ENCODE measurements around the gene KCNB1.

Gene KCNB1

DNA sequence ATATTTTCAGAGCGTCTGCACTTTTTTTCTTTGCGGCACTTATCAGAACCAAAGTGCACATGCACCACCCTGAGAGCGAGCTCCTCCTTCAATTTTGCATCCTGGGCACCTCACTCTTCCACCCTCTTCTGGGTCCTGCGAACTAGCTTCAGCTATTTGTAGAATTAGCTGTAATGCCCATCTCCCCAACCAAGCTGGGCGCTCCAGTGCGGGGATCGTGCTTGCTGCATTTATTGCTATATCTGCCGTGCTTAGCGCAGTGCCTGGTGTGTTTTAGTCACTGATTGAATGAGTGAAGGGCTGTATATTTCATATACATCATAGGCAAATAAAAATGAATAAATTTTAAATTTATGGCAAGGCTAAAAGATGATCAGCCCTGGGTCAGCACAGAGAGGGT lies 75.8 kb downstream of the KCNB1 start:
- TF ChIP-seq, protein P1, sequence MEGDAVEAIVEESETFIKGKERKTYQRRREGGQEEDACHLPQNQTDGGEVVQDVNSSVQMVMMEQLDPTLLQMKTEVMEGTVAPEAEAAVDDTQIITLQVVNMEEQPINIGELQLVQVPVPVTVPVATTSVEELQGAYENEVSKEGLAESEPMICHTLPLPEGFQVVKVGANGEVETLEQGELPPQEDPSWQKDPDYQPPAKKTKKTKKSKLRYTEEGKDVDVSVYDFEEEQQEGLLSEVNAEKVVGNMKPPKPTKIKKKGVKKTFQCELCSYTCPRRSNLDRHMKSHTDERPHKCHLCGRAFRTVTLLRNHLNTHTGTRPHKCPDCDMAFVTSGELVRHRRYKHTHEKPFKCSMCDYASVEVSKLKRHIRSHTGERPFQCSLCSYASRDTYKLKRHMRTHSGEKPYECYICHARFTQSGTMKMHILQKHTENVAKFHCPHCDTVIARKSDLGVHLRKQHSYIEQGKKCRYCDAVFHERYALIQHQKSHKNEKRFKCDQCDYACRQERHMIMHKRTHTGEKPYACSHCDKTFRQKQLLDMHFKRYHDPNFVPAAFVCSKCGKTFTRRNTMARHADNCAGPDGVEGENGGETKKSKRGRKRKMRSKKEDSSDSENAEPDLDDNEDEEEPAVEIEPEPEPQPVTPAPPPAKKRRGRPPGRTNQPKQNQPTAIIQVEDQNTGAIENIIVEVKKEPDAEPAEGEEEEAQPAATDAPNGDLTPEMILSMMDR (IDR thresholded peaks at IDR 0.05) = no peak

DNA sequence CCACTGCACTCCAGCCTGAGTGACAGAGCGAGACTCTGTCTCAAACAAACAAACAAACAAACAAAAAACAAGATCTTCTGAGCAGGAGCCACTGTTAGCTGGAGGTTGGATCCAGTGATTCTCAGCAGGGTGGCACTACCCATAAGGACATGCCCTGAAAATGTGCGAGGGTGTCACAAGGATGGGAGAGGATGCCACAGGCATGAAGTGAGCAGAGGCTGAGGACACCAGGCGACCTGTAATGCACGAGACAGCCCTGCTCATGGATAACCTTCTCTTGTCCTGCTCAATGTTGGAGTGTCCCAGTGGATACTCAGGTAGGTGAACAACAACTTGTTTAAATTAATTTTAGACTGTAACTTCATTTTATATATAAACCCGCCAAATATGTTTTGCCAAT lies 76.8 kb downstream of the KCNB1 start:
- TF ChIP-seq, protein P1 (IDR thresholded peaks at IDR 0.05) = no peak

DNA sequence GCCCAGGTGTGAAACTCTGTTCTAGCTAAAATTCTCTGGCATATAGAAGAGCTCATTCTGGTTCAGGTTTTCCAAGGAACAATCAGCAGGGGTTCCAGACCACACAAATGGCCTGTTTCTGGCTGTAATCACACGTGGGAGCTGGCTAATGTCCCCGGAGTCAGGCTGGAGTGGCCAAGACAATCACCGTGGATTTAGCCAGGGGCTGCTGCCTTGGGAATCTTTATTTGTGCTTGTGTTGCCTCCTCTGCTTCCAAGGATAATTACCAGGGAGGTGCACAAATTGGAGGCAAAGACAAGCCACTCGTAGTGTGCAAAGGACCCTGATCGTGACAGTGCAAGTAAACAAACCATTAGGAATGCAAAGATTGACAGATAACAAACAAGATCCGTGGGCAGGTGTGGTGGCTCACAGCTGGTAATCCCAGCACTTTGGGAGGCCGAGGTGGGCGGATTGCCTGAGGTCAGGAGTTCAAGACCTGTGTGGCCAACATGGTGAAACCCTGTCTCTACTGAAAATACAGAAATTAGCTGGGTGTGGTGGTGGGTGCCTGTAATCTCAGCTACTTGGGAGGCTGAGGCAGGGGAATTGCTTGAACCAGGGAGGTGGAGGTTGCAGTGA lies 77.3 kb downstream of the KCNB1 start:
- TF ChIP-seq, protein P1 (IDR thresholded peaks at IDR 0.05) = no peak

DNA sequence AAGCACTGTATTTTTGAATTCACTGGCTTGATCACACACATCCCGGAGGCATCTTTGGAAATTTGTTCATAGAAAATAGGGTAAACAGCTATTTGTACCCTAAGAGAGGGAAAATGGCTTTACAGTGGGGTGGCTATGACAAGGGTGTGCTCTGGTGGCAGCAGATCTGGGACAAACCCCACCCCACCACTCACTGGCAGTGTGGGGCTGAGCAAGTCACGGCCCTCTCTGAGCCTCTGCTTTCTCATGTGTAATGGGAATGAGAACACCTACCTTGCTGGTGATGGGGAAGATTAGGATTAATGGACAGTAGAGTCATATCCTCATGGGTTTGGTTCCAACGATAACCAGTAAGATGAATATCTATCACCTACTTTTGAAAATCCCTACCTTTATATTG lies 78.0 kb downstream of the KCNB1 start:
- TF ChIP-seq, protein P1 (IDR thresholded peaks at IDR 0.05) = no peak

DNA sequence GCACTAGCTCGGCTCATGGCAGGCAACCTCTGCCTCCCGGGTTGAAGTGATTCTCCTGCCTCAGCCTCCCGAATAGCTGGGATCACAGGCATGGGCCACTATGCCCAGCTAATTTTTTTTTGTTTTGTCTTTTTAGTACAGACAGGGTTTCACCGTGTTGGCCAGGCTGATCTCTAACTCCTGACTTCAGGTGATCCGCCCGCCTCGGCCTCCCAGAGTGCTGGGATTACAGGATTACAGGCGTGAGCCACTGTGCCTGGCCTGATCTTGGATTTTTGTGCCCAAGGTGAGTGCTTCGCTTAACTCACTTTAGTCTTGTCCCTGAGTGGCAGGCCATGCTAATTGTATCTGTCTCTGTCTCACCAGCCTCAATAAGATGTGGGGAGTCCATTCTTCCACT lies 78.6 kb downstream of the KCNB1 start:
- TF ChIP-seq, protein P1 (IDR thresholded peaks at IDR 0.05) = no peak

DNA sequence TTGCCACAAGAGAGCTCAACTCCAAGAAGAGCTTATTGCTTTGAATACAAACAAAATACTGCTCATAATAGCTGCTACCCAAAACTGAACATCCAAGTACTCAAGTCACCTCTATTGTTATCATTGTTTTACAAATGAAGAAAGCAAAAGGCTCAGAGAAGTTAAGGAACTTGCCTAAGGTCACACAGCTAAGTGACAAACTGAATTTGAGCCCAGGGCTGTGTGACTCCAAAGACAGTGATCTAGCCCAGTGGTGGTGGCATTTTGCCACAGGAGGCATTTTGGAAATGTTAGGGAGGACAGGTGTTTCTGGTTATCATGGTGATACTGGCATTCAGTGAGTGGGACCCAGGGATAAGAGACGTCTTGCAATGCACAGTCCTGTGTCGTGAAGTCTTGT lies 79.5 kb downstream of the KCNB1 start:
- TF ChIP-seq, protein P1 (IDR thresholded peaks at IDR 0.05) = no peak

DNA sequence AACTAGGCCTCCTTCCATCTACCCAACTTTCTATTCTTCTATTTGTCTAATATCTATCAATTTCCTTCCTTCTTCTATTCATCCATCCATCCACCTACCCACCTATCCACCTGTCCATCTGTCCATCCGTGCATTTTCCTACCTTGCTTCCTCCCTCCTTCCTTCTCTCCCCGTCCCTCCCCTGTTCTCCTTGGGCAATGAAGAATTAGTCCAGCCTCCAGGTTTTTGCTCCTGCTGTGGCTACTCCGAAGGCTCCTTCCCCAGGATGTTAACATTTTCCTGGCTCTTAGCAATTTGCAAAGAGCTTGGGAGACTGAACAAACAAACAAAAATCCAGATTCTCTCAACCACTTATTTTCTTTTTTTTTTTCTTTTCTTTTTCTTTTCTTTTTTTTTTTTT lies 81.6 kb downstream of the KCNB1 start:
- TF ChIP-seq, protein P1 (IDR thresholded peaks at IDR 0.05) = no peak

DNA sequence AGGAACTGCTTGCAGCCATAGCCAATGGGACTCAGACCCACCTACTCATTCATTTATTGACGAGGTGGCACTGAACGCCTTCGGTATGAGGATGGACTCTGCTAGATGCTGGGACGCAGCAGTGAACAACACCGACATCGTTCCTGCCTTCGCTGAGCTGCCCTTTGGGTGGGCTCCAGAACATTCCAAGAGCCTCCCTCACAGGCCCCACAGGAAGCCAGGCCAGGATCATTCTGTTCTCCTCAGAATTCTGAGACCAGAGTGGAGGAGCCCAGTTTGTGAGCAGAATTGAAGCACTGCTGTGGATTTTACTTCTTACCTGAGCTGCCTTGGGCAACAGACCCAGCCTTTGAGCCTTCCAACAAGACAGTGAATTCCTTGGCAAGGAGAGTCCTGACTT lies 82.1 kb downstream of the KCNB1 start:
- TF ChIP-seq, protein P1 (IDR thresholded peaks at IDR 0.05) = no peak
